ENCODE results near the gene CLASP2.

CLASP2 gene

DNA sequence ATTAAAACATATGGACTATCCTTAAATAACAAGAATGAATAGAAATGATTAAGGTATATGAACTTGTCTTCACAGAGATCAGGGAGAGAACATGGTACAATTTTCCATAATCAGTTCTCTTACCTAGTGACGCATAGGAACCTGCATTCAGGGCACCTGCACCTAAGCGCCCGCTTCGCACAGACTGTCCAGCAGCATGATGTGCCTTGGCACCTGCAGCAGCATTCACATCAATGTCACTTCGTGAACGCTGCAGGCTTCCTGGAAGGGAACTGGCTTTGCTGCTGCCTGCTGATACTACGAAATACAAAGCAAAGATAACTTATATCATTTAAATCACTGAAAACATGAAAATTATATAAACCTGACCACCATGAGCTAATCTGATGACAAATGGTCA is 115.2 kb downstream of the CLASP2 start:
- TF ChIP-seq CTCF (IDR thresholded peaks at IDR 0.05; ENCODE audit: low read length) = no peak
- TF ChIP-seq EZH2 (optimal IDR thresholded peaks at IDR 0.05; ENCODE audit: low read depth, low read length) = no peak
- no peak for TF ChIP-seq EZH2phosphoT487 (IDR thresholded peaks at IDR 0.05; ENCODE audit: low read length)
- Histone ChIP-seq H2AFZ (ENCODE audit: low read length) (no peak overlapping the region), H3K9me3 (replicated peaks; ENCODE audit: insufficient read depth, low read length) (no peaks in the 10 kb centered on the region), H3K9ac (ENCODE audit: low read length) (no peak overlapping the region), H3F3A (ENCODE audit: insufficient read depth, low read length) (no peaks in the 10 kb centered on the region), H4K20me1 (ENCODE audit: insufficient read depth, low read length) (no peaks in the 10 kb centered on the region), H3K36me3 (replicated peaks; ENCODE audit: insufficient read depth, low read length) (no peaks in the 10 kb centered on the region), H3K4me1 (ENCODE audit: low read length) (no peaks in the 10 kb centered on the region), H3K27ac (ENCODE audit: low read length) (no peak overlapping the region), H3K9me2 (replicated peaks; ENCODE audit: insufficient read depth, low read length) (no peaks in the 10 kb centered on the region), H3K27me3 (replicated peaks; ENCODE audit: insufficient read depth, low read length) (no peaks in the 10 kb centered on the region), H3K4me3 (ENCODE audit: low read length) (no peak overlapping the region), H3K4me2 (ENCODE audit: low read depth, low read length) (no peak overlapping the region), H3K79me2 (ENCODE audit: low read length) (no peaks in the 10 kb centered on the region)
- no peak for DNase-seq

GRCh38 chr3:33597257-33597689 is 120.8 kb downstream of the CLASP2 start:
- Histone ChIP-seq H4K20me1 (ENCODE audit: insufficient read depth, low read length) (no peaks in the 10 kb centered on the region), H3K36me3 (replicated peaks; ENCODE audit: insufficient read depth, low read length) (no peaks in the 10 kb centered on the region), H3K9me2 (replicated peaks; ENCODE audit: insufficient read depth, low read length) (no peaks in the 10 kb centered on the region), H3K4me3 (ENCODE audit: low read length) (no peak overlapping the region), H3K9me3 (replicated peaks; ENCODE audit: insufficient read depth, low read length) (no peaks in the 10 kb centered on the region), H3F3A (ENCODE audit: insufficient read depth, low read length) (no peaks in the 10 kb centered on the region), H3K79me2 (ENCODE audit: low read length) (no peaks in the 10 kb centered on the region), H3K4me1 (ENCODE audit: low read length) (no peaks in the 10 kb centered on the region), H3K9ac (ENCODE audit: low read length) (no peak overlapping the region), H3K27me3 (replicated peaks; ENCODE audit: insufficient read depth, low read length) (no peaks in the 10 kb centered on the region), H3K27ac (ENCODE audit: low read length) (no peak overlapping the region), H3K4me2 (ENCODE audit: low read depth, low read length) (no peak overlapping the region), H2AFZ (ENCODE audit: low read length) (no peak overlapping the region)
- no peak for TF ChIP-seq EZH2 (optimal IDR thresholded peaks at IDR 0.05; ENCODE audit: low read depth, low read length)
- TF ChIP-seq EZH2phosphoT487 (IDR thresholded peaks at IDR 0.05; ENCODE audit: low read length) = no peak
- TF ChIP-seq CTCF (IDR thresholded peaks at IDR 0.05; ENCODE audit: low read length) = no peak
- no peak for DNase-seq

- Histone ChIP-seq H2AFZ (ENCODE audit: low read length) (no peak overlapping the region), H3K27me3 (replicated peaks; ENCODE audit: insufficient read depth, low read length) (no peaks in the 10 kb centered on the region), H3K79me2 (ENCODE audit: low read length) (no peaks in the 10 kb centered on the region), H3K9ac (ENCODE audit: low read length) (no peak overlapping the region), H3K4me1 (ENCODE audit: low read length) (no peaks in the 10 kb centered on the region), H3K9me2 (replicated peaks; ENCODE audit: insufficient read depth, low read length) (no peaks in the 10 kb centered on the region), H4K20me1 (ENCODE audit: insufficient read depth, low read length) (no peaks in the 10 kb centered on the region), H3K27ac (ENCODE audit: low read length) (no peak overlapping the region), H3F3A (ENCODE audit: insufficient read depth, low read length) (no peaks in the 10 kb centered on the region), H3K4me3 (ENCODE audit: low read length) (no peak overlapping the region), H3K4me2 (ENCODE audit: low read depth, low read length) (no peak overlapping the region), H3K36me3 (replicated peaks; ENCODE audit: insufficient read depth, low read length) (no peaks in the 10 kb centered on the region), H3K9me3 (replicated peaks; ENCODE audit: insufficient read depth, low read length) (no peaks in the 10 kb centered on the region)
- TF ChIP-seq CTCF (IDR thresholded peaks at IDR 0.05; ENCODE audit: low read length) = no peak
- TF ChIP-seq EZH2phosphoT487 (IDR thresholded peaks at IDR 0.05; ENCODE audit: low read length) = no peak
- TF ChIP-seq EZH2 (optimal IDR thresholded peaks at IDR 0.05; ENCODE audit: low read depth, low read length) = no peak
- no peak for DNase-seq
Measured at GRCh38 chr3:33592999-33593398, 125.1 kb downstream of the CLASP2 start.

All from MM.1S (cell line).